ENCODE data around the gene TRIM62.

DNA sequence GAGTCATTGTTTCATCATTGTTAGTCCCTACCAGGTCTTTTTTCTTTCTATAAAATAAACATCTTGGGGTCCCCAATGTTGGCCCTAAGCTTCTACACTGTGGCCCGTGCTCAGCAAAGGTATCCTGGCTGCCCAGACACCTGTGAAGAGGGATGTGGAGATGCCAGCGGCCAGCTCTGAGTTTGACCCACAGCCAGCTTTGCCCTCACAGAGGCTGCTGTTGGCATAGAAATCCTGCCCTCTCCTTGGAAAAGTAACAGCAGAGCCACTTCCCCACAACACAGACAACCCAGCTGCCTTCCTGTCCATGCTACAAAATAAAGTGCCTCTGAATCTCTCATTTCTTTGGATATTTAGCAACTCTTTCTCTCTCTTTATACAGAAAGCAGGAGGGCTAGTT is 6.0 kb downstream of the TRIM62 start:
- TF ChIP-seq, protein P1, sequence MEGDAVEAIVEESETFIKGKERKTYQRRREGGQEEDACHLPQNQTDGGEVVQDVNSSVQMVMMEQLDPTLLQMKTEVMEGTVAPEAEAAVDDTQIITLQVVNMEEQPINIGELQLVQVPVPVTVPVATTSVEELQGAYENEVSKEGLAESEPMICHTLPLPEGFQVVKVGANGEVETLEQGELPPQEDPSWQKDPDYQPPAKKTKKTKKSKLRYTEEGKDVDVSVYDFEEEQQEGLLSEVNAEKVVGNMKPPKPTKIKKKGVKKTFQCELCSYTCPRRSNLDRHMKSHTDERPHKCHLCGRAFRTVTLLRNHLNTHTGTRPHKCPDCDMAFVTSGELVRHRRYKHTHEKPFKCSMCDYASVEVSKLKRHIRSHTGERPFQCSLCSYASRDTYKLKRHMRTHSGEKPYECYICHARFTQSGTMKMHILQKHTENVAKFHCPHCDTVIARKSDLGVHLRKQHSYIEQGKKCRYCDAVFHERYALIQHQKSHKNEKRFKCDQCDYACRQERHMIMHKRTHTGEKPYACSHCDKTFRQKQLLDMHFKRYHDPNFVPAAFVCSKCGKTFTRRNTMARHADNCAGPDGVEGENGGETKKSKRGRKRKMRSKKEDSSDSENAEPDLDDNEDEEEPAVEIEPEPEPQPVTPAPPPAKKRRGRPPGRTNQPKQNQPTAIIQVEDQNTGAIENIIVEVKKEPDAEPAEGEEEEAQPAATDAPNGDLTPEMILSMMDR (IDR thresholded peaks at IDR 0.05), result no peak
- no peak for TF ChIP-seq EZH2 (IDR thresholded peaks at IDR 0.05)
